NCI-H748 (cell line): ENCODE results near the gene ABCG1.

Experiments
- DNase-seq: peaks from one replicate; lab custom pipeline; 2025; ENCODE audit not compliant: unreplicated experiment; lab: John Stamatoyannopoulos, UW

ABCG1 gene

GRCh38 chr21:42266971-42267556 is 48.1 kb downstream of the ABCG1 start:
- DNase-seq, result no peak

GRCh38 chr21:42269386-42269785 is 50.4 kb downstream of the ABCG1 start:
- DNase-seq, result no peak

GRCh38 chr21:42271065-42271464 is 52.1 kb downstream of the ABCG1 start:
- DNase-seq, result no peak

GRCh38 chr21:42272109-42272962 is 53.4 kb downstream of the ABCG1 start:
- DNase-seq, result no peak

GRCh38 chr21:42272984-42273600 is 54.2 kb downstream of the ABCG1 start:
- DNase-seq, result no peak

- no peak for DNase-seq
Measured at GRCh38 chr21:42276076-42276475, 57.1 kb downstream of the ABCG1 start.

- no peak for DNase-seq
Measured at GRCh38 chr21:42276526-42277154, 57.7 kb downstream of the ABCG1 start.

GRCh38 chr21:42277593-42277992 is 58.7 kb downstream of the ABCG1 start:
- DNase-seq, result no peak

- no peak for DNase-seq
Measured at GRCh38 chr21:42278451-42279149, 59.7 kb downstream of the ABCG1 start.

GRCh38 chr21:42279341-42279871 is 60.5 kb downstream of the ABCG1 start:
- DNase-seq, result no peak

- no peak for DNase-seq
Measured at GRCh38 chr21:42279888-42280287, 60.9 kb downstream of the ABCG1 start.

- DNase-seq, result no peak
Measured at GRCh38 chr21:42280356-42281180, 61.6 kb downstream of the ABCG1 start.

- DNase-seq, result no peak
Measured at GRCh38 chr21:42281181-42281680, 62.3 kb downstream of the ABCG1 start.

- no peak for DNase-seq
Measured at GRCh38 chr21:42282021-42282420, 63.1 kb downstream of the ABCG1 start.

GRCh38 chr21:42282715-42283114 is 63.8 kb downstream of the ABCG1 start:
- DNase-seq, result no peak

- DNase-seq, result no peak
Measured at GRCh38 chr21:42285569-42286245, 66.8 kb downstream of the ABCG1 start.

GRCh38 chr21:42286416-42286815 is 67.5 kb downstream of the ABCG1 start:
- DNase-seq, result no peak

GRCh38 chr21:42287193-42288083 is 68.5 kb downstream of the ABCG1 start:
- no peak for DNase-seq
